ENCODE data around the gene ZBED4.
A peak's percentile ranks its signal among the peaks of the same experiment; 100 is the strongest.

The ZBED4 gene

DNA sequence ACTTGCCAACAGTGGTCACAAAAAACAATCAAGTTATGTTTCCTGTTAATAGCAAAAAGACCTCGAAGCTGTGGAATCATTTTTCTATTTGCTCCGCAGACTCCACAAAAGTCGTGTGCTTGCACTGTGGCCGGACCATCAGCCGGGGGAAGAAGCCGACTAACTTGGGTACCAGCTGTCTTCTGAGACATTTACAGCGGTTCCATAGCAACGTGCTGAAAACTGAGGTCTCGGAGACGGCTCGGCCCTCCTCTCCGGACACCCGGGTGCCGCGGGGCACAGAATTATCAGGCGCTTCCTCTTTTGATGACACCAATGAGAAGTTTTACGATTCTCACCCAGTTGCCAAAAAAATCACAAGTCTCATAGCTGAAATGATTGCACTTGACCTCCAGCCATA is 31.6 kb downstream of the ZBED4 start:
- no peak overlapping the region for H3K4me3 ChIP-seq (ENCODE audit: low read depth, low read length)
- DNase-seq (ENCODE audit: low read depth, low spot score), result no peak
- in situ Hi-C loops (cut with HindIII; ENCODE audit: low sequenced_read_pairs), result no loop called here
- TF ChIP-seq, protein P1, sequence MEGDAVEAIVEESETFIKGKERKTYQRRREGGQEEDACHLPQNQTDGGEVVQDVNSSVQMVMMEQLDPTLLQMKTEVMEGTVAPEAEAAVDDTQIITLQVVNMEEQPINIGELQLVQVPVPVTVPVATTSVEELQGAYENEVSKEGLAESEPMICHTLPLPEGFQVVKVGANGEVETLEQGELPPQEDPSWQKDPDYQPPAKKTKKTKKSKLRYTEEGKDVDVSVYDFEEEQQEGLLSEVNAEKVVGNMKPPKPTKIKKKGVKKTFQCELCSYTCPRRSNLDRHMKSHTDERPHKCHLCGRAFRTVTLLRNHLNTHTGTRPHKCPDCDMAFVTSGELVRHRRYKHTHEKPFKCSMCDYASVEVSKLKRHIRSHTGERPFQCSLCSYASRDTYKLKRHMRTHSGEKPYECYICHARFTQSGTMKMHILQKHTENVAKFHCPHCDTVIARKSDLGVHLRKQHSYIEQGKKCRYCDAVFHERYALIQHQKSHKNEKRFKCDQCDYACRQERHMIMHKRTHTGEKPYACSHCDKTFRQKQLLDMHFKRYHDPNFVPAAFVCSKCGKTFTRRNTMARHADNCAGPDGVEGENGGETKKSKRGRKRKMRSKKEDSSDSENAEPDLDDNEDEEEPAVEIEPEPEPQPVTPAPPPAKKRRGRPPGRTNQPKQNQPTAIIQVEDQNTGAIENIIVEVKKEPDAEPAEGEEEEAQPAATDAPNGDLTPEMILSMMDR (IDR thresholded peaks at IDR 0.05; ENCODE audit: low read depth, low read length), result no peak

DNA sequence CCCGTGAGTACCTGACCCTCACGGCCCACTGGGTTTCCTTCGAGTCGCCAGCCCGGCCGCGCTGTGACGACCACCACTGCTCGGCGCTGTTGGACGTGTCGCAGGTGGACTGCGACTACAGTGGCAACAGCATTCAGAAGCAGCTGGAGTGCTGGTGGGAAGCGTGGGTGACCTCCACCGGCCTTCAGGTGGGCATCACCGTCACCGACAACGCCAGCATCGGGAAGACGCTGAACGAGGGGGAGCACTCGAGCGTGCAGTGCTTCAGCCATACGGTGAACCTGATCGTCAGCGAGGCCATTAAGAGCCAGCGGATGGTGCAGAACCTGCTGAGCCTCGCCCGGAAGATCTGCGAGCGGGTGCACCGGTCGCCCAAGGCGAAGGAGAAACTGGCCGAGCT is 32.2 kb downstream of the ZBED4 start:
- DNase-seq (ENCODE audit: low read depth, low spot score), result no peak
- no peak overlapping the region for H3K4me3 ChIP-seq (ENCODE audit: low read depth, low read length)
- TF ChIP-seq, protein P1 (IDR thresholded peaks at IDR 0.05; ENCODE audit: low read depth, low read length), result no peak
- in situ Hi-C loops (cut with HindIII; ENCODE audit: low sequenced_read_pairs), result no loop called here

DNA sequence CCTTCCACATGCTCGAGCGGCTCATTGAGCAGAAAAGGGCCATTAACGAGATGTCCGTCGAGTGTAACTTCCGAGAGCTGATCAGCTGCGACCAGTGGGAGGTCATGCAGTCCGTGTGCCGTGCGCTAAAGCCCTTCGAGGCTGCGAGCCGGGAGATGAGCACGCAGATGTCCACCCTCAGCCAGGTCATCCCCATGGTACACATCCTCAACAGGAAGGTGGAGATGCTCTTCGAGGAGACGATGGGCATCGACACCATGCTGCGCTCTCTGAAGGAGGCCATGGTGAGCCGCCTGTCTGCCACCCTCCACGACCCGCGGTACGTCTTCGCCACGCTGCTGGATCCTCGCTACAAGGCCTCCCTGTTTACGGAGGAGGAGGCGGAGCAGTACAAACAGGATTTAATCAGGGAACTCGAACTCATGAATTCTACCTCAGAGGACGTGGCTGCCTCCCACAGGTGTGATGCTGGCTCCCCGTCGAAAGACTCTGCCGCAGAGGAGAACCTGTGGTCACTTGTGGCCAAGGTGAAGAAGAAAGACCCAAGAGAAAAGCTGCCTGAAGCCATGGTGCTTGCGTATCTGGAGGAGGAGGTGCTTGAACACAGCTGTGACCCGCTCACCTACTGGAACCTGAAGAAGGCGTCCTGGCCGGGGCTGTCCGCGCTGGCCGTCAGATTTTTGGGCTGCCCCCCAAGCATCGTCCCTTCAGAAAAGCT is 32.9 kb downstream of the ZBED4 start:
- no peak overlapping the region for H3K4me3 ChIP-seq (ENCODE audit: low read depth, low read length)
- in situ Hi-C loops (cut with HindIII; ENCODE audit: low sequenced_read_pairs), result no loop called here
- no peak for DNase-seq (ENCODE audit: low read depth, low spot score)
- TF ChIP-seq, protein P1 (IDR thresholded peaks at IDR 0.05; ENCODE audit: low read depth, low read length), result no peak

DNA sequence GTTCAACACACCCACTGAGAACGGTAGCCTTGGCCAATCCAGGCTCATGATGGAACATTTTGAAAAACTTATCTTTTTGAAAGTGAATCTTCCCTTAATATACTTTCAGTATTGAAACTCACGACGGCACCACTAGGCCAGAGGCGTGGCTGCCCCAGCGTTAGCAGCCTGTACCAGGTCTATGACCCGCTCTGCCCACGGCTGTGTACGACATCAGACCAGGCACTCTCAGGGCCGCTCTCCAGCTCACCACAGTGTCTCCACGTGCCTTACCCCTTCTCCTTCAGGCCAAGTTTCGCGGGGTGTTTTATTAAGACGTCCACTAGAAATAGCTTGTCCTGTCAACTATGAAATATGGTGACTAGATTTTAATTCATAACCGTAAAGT is 33.4 kb downstream of the ZBED4 start:
- TF ChIP-seq, protein P1 (IDR thresholded peaks at IDR 0.05; ENCODE audit: low read depth, low read length), result no peak
- in situ Hi-C loops (cut with HindIII; ENCODE audit: low sequenced_read_pairs), result no loop called here
- no peak for DNase-seq (ENCODE audit: low read depth, low spot score)
- no peak overlapping the region for H3K4me3 ChIP-seq (ENCODE audit: low read depth, low read length)

DNA sequence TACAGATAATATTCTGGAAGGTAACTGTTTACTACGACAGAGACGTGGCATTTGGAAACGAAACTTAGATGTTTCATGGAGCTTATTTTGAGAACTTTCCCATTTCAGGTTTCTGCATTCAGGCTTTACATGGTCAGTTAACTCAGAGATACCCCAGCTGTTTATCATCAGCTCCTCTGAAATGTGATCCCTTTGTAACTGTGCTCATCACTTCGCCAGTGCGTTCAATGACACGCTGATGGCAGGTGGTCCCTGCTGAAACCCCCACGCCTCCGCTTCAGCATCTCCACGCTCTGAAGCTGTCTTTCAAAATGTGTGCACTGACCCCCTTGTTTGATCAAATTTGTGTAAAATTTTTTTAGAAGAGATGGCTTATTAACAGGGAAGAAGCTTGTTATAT is 34.1 kb downstream of the ZBED4 start:
- in situ Hi-C loops (cut with HindIII; ENCODE audit: low sequenced_read_pairs), result no loop called here
- no peak overlapping the region for H3K4me3 ChIP-seq (ENCODE audit: low read depth, low read length)
- DNase-seq (ENCODE audit: low read depth, low spot score), result no peak
- TF ChIP-seq, protein P1 (IDR thresholded peaks at IDR 0.05; ENCODE audit: low read depth, low read length), result no peak

DNA sequence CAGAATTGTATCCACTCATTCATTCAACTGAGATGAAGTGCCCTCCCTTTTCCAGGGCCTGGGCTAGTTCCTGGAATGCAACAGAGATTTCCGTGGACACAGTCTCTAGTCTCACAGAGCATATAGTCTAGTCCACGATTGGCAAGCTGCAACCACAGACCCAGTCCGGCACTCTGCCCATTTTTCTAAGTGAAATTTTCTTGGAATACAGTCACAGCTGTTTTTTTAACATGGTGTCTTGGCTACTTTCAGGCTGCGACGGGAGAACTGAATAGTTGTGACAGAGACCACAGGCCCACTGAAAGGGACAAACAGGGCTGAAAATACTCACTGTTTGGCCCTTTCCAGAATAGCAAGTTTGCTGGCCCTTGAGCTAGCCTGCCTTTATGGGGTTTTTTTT is 35.4 kb downstream of the ZBED4 start:
- no peak overlapping the region for H3K4me3 ChIP-seq (ENCODE audit: low read depth, low read length)
- TF ChIP-seq, protein P1 (IDR thresholded peaks at IDR 0.05; ENCODE audit: low read depth, low read length), result no peak
- peak; percentile 43 for DNase-seq (ENCODE audit: low read depth, low spot score)
- in situ Hi-C loops (cut with HindIII; ENCODE audit: low sequenced_read_pairs), result no loop called here
